ENCODE results near the gene KAZN. TPM values are rescaled to one million over a fixed set of nuclear protein-coding genes. Genes with fewer than 3 reads are reported as not detected.

KAZN gene
- total RNA-seq, 2 donors from 2014 or later, result 3.4 to 12.2 TPM

DNA sequence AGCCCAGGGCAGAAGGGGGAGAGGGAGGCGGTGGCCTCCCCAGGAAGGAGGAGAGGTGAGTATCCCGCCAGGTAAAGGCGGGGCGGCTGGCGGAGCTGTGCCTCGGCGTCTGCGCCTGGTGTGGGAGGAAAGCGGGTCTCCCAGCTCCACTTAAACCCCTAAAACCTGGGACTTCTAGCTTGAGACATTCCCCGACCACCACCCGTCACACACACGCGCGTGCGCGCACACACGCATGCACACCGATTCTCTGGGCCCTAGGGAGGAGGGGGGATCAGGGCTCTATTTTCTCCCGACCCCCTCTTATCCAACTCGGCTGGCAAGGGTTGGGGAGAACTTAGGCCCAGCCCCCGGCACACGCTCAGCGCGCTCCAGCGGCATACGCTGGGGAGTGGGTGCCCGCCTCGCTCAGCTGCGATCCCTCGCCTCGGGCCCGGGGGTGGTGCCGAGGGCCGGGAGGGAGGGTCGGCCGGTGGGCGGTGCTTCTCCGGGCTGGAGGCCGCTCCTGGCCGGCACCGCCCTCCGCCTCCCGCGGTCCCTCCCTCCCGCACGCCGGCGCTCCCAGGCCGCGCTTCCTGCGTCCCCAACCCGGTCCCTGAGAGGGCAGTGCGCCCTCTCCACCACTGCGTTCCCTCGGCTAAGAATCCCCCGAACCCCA lies 554.8 kb downstream of the KAZN start, which contains the start of gene TMEM51:
Gene TMEM51, plus strand, starts transcription at position 564 of the 658 bp plus-strand sequence. CDS start 61,341 bp downstream, outside the sequence.
- intact Hi-C loops (cut with DNase I), result no loop called here
- peak; percentile 85 to 93 (median 90) for DNase-seq
- Histone ChIP-seq H3K4me1 (peaks cover 74% of the 10 kb centered on the region), H3K9me3 (no peaks in the 10 kb centered on the region), H3K4me3 (peak within 1 kb of the TSS; percentile 69 to 71), H3K27me3 (no peaks in the 10 kb centered on the region), H3K36me3 (replicated peaks in 1 of 2; ENCODE audit: insufficient read depth in 1 of 2, low read depth in 2 of 2) (no peaks in the 10 kb centered on the region), H3K27ac (peak within 1 kb of the TSS; percentile 97 to 99 (median 99))
- whole genome bisulfite sequencing, 2 donors, result 0% methylated on average over 4 to 46 of the region's 56 CpGs
- peak; percentile 74 for ATAC-seq
- peak; percentile 76 to 92 (median 78) for TF ChIP-seq POLR2A (IDR thresholded peaks at IDR 0.05)
- TF ChIP-seq, protein P1, sequence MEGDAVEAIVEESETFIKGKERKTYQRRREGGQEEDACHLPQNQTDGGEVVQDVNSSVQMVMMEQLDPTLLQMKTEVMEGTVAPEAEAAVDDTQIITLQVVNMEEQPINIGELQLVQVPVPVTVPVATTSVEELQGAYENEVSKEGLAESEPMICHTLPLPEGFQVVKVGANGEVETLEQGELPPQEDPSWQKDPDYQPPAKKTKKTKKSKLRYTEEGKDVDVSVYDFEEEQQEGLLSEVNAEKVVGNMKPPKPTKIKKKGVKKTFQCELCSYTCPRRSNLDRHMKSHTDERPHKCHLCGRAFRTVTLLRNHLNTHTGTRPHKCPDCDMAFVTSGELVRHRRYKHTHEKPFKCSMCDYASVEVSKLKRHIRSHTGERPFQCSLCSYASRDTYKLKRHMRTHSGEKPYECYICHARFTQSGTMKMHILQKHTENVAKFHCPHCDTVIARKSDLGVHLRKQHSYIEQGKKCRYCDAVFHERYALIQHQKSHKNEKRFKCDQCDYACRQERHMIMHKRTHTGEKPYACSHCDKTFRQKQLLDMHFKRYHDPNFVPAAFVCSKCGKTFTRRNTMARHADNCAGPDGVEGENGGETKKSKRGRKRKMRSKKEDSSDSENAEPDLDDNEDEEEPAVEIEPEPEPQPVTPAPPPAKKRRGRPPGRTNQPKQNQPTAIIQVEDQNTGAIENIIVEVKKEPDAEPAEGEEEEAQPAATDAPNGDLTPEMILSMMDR (IDR thresholded peaks at IDR 0.05), result no peak

- no peaks in the 10 kb centered on the region for H3K9me3 ChIP-seq
- DNase-seq, result peak; percentile 69 to 84 (median 78)
- peak overlapping the region; percentile 97 to 99 (median 99) for H3K27ac ChIP-seq
- intact Hi-C loops (cut with DNase I), result no loop called here
- WGBS, 2 donors, result 0 to 3% methylated on average over 12 to 41 of the region's 74 CpGs
- peaks cover 74% of the 10 kb centered on the region for H3K4me1 ChIP-seq
- no peak for TF ChIP-seq POLR2A (IDR thresholded peaks at IDR 0.05)
- TF ChIP-seq, protein P1 (IDR thresholded peaks at IDR 0.05), result peak; percentile 55 to 83 (median 78)
- H3K36me3 ChIP-seq (replicated peaks in 1 of 2; ENCODE audit: insufficient read depth in 1 of 2, low read depth in 2 of 2), result no peaks in the 10 kb centered on the region
- H3K4me3 ChIP-seq, result peak overlapping the region; percentile 69 to 71
- H3K27me3 ChIP-seq, result no peaks in the 10 kb centered on the region
- ATAC-seq, result peak; percentile 49
These were observed 555.5 kb downstream of the KAZN start for GRCh38 chr1:15153842-15154479.

GRCh38 chr1:15154480-15155036 lies 556.1 kb downstream of the KAZN start:
- 3 to 4% methylated on average over 19 to 34 of the region's 37 CpGs for WGBS, 2 donors
- peak; percentile 61 to 79 (median 69) for DNase-seq
- no peak for ATAC-seq
- Histone ChIP-seq H3K4me3 (peak overlapping the region; percentile 69 to 71), H3K4me1 (peaks cover 75% of the 10 kb centered on the region), H3K9me3 (no peaks in the 10 kb centered on the region), H3K36me3 (replicated peaks in 1 of 2; ENCODE audit: insufficient read depth in 1 of 2, low read depth in 2 of 2) (no peaks in the 10 kb centered on the region), H3K27me3 (no peaks in the 10 kb centered on the region), H3K27ac (peak overlapping the region; percentile 97 to 99 (median 99))
- intact Hi-C loops (cut with DNase I), result no loop called here
- TF ChIP-seq, protein P1 (IDR thresholded peaks at IDR 0.05), result peak in 1 of 7 experiments; percentile 4
- TF ChIP-seq POLR2A (IDR thresholded peaks at IDR 0.05), result peak in 2 of 3 donors; percentile 51 to 54

DNA sequence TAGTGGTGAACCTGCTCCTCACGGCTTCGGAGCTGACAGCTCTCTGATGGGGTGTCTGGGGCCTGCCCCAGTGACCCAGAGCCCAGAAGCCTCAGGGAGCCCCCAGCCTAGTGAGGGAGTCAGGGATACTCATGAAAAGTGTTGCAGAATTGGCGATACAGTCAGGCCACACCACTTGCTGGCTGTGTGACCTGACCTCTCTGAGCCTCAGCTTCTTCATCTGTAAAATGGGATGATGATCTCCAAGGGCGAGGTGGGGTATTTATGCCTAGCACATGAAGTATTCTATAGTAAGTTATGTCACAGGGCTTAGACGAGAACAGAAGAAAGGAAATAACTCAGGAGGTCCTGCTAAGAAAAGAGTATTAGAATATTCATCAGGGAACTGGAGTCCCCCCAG lies 556.7 kb downstream of the KAZN start:
- DNase-seq (no peak), ATAC-seq (no peak)
- peaks cover 75% of the 10 kb centered on the region for H3K4me1 ChIP-seq
- peak overlapping the region; percentile 97 to 99 (median 99) for H3K27ac ChIP-seq
- intact Hi-C loops (cut with DNase I), result no loop called here
- H3K27me3 ChIP-seq, result no peaks in the 10 kb centered on the region
- TF ChIP-seq POLR2A (IDR thresholded peaks at IDR 0.05), result no peak
- TF ChIP-seq, protein P1 (IDR thresholded peaks at IDR 0.05), result no peak
- H3K4me3 ChIP-seq, result peak overlapping the region; percentile 69 to 71
- 32 to 38% methylated on average over 5 of the region's 5 CpGs for WGBS, 2 donors
- no peaks in the 10 kb centered on the region for H3K36me3 ChIP-seq (replicated peaks in 1 of 2; ENCODE audit: insufficient read depth in 1 of 2, low read depth in 2 of 2)
- no peaks in the 10 kb centered on the region for H3K9me3 ChIP-seq

Measured in body of pancreas (tissue), 4 donors.